ENCODE results near the gene DHRS2. TPM values are rescaled to one million over a fixed set of nuclear protein-coding genes. Genes with fewer than 3 reads are reported as not detected.
"Not testable (repeated sequence)": the region's sequence is repeated elsewhere in the genome, so short reads cannot be mapped to it uniquely, and the experiment has no call there.

The DHRS2 gene
- total RNA-seq, 4 donors from 2014 or later: 0.24 TPM; not detected in 3

GRCh38 chr14:23675337-23675736, 39.2 kb downstream of the DHRS2 start:
- ATAC-seq (ENCODE audit: low FRiP score) (no peak), DNase-seq (ENCODE audit: low spot score) (no peak)
- no peak for TF ChIP-seq CTCF (IDR thresholded peaks at IDR 0.05)

- DNase-seq (ENCODE audit: low spot score): no peak
- TF ChIP-seq CTCF (IDR thresholded peaks at IDR 0.05): no peak
- ATAC-seq (ENCODE audit: low FRiP score): no peak
Observed at GRCh38 chr14:23675906-23676305, 39.7 kb downstream of the DHRS2 start.

GRCh38 chr14:23681337-23681736, 45.2 kb downstream of the DHRS2 start:
- ATAC-seq (ENCODE audit: low FRiP score): no peak
- TF ChIP-seq CTCF (IDR thresholded peaks at IDR 0.05): no peak

GRCh38 chr14:23689709-23690514, 53.7 kb downstream of the DHRS2 start:
- DNase-seq (ENCODE audit: low spot score); ATAC-seq (ENCODE audit: low FRiP score): not testable (repeated sequence)

More at GRCh38 chr14:23681337-23681736, 45.2 kb downstream of the DHRS2 start:
- no peak for DNase-seq (ENCODE audit: low spot score)

- no peak for TF ChIP-seq CTCF (IDR thresholded peaks at IDR 0.05)
- DNase-seq (ENCODE audit: low spot score): no peak
- ATAC-seq (ENCODE audit: low FRiP score): no peak
Observed at GRCh38 chr14:23692416-23692815, 56.3 kb downstream of the DHRS2 start.

- DNase-seq (ENCODE audit: low spot score) (no peak), ATAC-seq (ENCODE audit: low FRiP score) (no peak)
- TF ChIP-seq CTCF (IDR thresholded peaks at IDR 0.05): no peak
Observed at GRCh38 chr14:23693252-23693775, 57.1 kb downstream of the DHRS2 start.

- no peak for TF ChIP-seq CTCF (IDR thresholded peaks at IDR 0.05)
- peak; percentile 54 for ATAC-seq (ENCODE audit: low FRiP score)
- no peak for DNase-seq (ENCODE audit: low spot score)
Observed at GRCh38 chr14:23694085-23694948, 58.2 kb downstream of the DHRS2 start.

Data from omental fat pad (tissue), 4 donors.